HG03457 (cell line): ENCODE measurements around the gene ARRB1.
"Not testable (repeated sequence)": the region's sequence is repeated elsewhere in the genome, so short reads cannot be mapped to it uniquely, and the experiment has no call there.

Experiments used
- ATAC-seq: cut with Tn5 transposase; IDR thresholded peaks from one replicate; pipeline ENCODE4 v1.9.1; 2021; ENCODE audit warnings: moderate number of reproducible peaks; ENCODE audit not compliant: unreplicated experiment

Gene ARRB1

GRCh38 chr11:75344761-75345454, 6.6 kb downstream of the ARRB1 start:
- no peak for ATAC-seq

GRCh38 chr11:75344186-75344585, 7.3 kb downstream of the ARRB1 start:
- no peak for ATAC-seq

- no peak for ATAC-seq
Measured at GRCh38 chr11:75342966-75343870, 8.2 kb downstream of the ARRB1 start.

- ATAC-seq: no peak
Measured at GRCh38 chr11:75342231-75342918, 9.1 kb downstream of the ARRB1 start.

- ATAC-seq: no peak
Measured at GRCh38 chr11:75341612-75342011, 9.8 kb downstream of the ARRB1 start.

GRCh38 chr11:75339685-75340409, 11.6 kb downstream of the ARRB1 start:
- ATAC-seq: no peak

- no peak for ATAC-seq
Measured at GRCh38 chr11:75338516-75339208, 12.8 kb downstream of the ARRB1 start.

- no peak for ATAC-seq
Measured at GRCh38 chr11:75337195-75337654, 14.2 kb downstream of the ARRB1 start.

GRCh38 chr11:75334976-75335375, 16.5 kb downstream of the ARRB1 start:
- ATAC-seq: no peak

GRCh38 chr11:75334402-75334891, 17.0 kb downstream of the ARRB1 start:
- ATAC-seq: no peak

- ATAC-seq: no peak
Measured at GRCh38 chr11:75333807-75334140, 17.7 kb downstream of the ARRB1 start.

GRCh38 chr11:75333022-75333806, 18.2 kb downstream of the ARRB1 start:
- ATAC-seq: no peak

GRCh38 chr11:75331761-75332160, 19.7 kb downstream of the ARRB1 start:
- ATAC-seq: not testable (repeated sequence)

- ATAC-seq: not testable (repeated sequence)
Measured at GRCh38 chr11:75331304-75331703, 20.2 kb downstream of the ARRB1 start.

- ATAC-seq: not testable (repeated sequence)
Measured at GRCh38 chr11:75330886-75331285, 20.6 kb downstream of the ARRB1 start.

GRCh38 chr11:75330291-75330690, 21.2 kb downstream of the ARRB1 start:
- no peak for ATAC-seq

- no peak for ATAC-seq
Measured at GRCh38 chr11:75328426-75329277, 22.8 kb downstream of the ARRB1 start.

- no peak for ATAC-seq
Measured at GRCh38 chr11:75326439-75326810, 25.0 kb downstream of the ARRB1 start.
